Measurements from ENCODE around the gene SPINK8.
A peak's percentile ranks its signal among the peaks of the same experiment; 100 is the strongest.

Gene SPINK8

GRCh38 chr3:48305396-48305795, 28.1 kb downstream of the SPINK8 start:
- CTCF ChIA-PET: interaction anchor here (0.7 kb wide), 1 partner anchor 130 kb away, joined by 11 read pairs; no protein-coding TSS in a partner anchor
- DNase-seq (ENCODE audit: extremely low spot score): no peak
- POLR2A ChIA-PET: no interaction called here
- TF ChIP-seq SUZ12 (IDR thresholded peaks at IDR 0.05): no peak
- no peak for TF ChIP-seq LEF1 (IDR thresholded peaks at IDR 0.05; ENCODE audit: borderline replicate concordance)
- TF ChIP-seq ZNF384 (IDR thresholded peaks at IDR 0.05): no peak
- no peak for TF ChIP-seq FOXA1 (IDR thresholded peaks at IDR 0.05)
- no peak for TF ChIP-seq PKNOX1 (IDR thresholded peaks at IDR 0.05)
- TF ChIP-seq SP1 (IDR thresholded peaks at IDR 0.05): no peak
- TF ChIP-seq CTBP1 (IDR thresholded peaks at IDR 0.05; ENCODE audit: borderline replicate concordance): no peak
- TF ChIP-seq HDGF (IDR thresholded peaks at IDR 0.05; ENCODE audit: borderline replicate concordance): no peak
- TF ChIP-seq TARDBP (IDR thresholded peaks at IDR 0.05): no peak
- TF ChIP-seq BHLHE40 (IDR thresholded peaks at IDR 0.05; ENCODE audit: borderline replicate concordance): no peak
- TF ChIP-seq FOXM1 (IDR thresholded peaks at IDR 0.05; ENCODE audit: borderline replicate concordance): no peak
- no peak for TF ChIP-seq L3MBTL2 (conservative IDR thresholded peaks at IDR 0.05)
- no peak for TF ChIP-seq ARNT (IDR thresholded peaks at IDR 0.05)
- TF ChIP-seq NFRKB (IDR thresholded peaks at IDR 0.05): no peak
- TF ChIP-seq ELF4 (IDR thresholded peaks at IDR 0.05): no peak
- no peak for TF ChIP-seq FOXK2 (IDR thresholded peaks at IDR 0.05)

- TF ChIP-seq PKNOX1 (IDR thresholded peaks at IDR 0.05) (no peak), HDGF (IDR thresholded peaks at IDR 0.05; ENCODE audit: borderline replicate concordance) (no peak), SP1 (IDR thresholded peaks at IDR 0.05) (no peak), LEF1 (IDR thresholded peaks at IDR 0.05; ENCODE audit: borderline replicate concordance) (no peak), FOXK2 (IDR thresholded peaks at IDR 0.05) (no peak), FOXM1 (IDR thresholded peaks at IDR 0.05; ENCODE audit: borderline replicate concordance) (no peak), ZNF384 (IDR thresholded peaks at IDR 0.05) (no peak), ELF4 (IDR thresholded peaks at IDR 0.05) (no peak), ARNT (IDR thresholded peaks at IDR 0.05) (no peak), CTBP1 (IDR thresholded peaks at IDR 0.05; ENCODE audit: borderline replicate concordance) (no peak), TARDBP (IDR thresholded peaks at IDR 0.05) (no peak), BHLHE40 (IDR thresholded peaks at IDR 0.05; ENCODE audit: borderline replicate concordance) (no peak), L3MBTL2 (conservative IDR thresholded peaks at IDR 0.05) (no peak), SUZ12 (IDR thresholded peaks at IDR 0.05) (no peak), NFRKB (IDR thresholded peaks at IDR 0.05) (no peak)
- no peak for DNase-seq (ENCODE audit: extremely low spot score)
- ChIA-PET POLR2A (no interaction called here), CTCF (no interaction called here)
These were observed 30.4 kb downstream of the SPINK8 start for GRCh38 chr3:48303021-48303420.

- peak; percentile 32 for DNase-seq (ENCODE audit: extremely low spot score)
- TF ChIP-seq SUZ12 (IDR thresholded peaks at IDR 0.05) (no peak), FOXK2 (IDR thresholded peaks at IDR 0.05) (no peak), ZNF384 (IDR thresholded peaks at IDR 0.05) (no peak), HDGF (IDR thresholded peaks at IDR 0.05; ENCODE audit: borderline replicate concordance) (no peak), CTBP1 (IDR thresholded peaks at IDR 0.05; ENCODE audit: borderline replicate concordance) (no peak), ARNT (IDR thresholded peaks at IDR 0.05) (no peak), FOXM1 (IDR thresholded peaks at IDR 0.05; ENCODE audit: borderline replicate concordance) (no peak), BHLHE40 (IDR thresholded peaks at IDR 0.05; ENCODE audit: borderline replicate concordance) (no peak), SP1 (IDR thresholded peaks at IDR 0.05) (no peak), LEF1 (IDR thresholded peaks at IDR 0.05; ENCODE audit: borderline replicate concordance) (no peak), ELF4 (IDR thresholded peaks at IDR 0.05) (no peak), PKNOX1 (IDR thresholded peaks at IDR 0.05) (no peak), L3MBTL2 (conservative IDR thresholded peaks at IDR 0.05) (no peak), TARDBP (IDR thresholded peaks at IDR 0.05) (no peak), FOXA1 (IDR thresholded peaks at IDR 0.05) (no peak)
- POLR2A ChIA-PET: interaction anchor here (2.2 kb wide), 1 partner anchor 12 kb away, joined by 7 read pairs; no protein-coding TSS in a partner anchor
- CTCF ChIA-PET: no interaction called here
These were observed 31.7 kb downstream of the SPINK8 start for GRCh38 chr3:48301800-48302166.

- TF ChIP-seq FOXA1 (IDR thresholded peaks at IDR 0.05) (no peak), L3MBTL2 (conservative IDR thresholded peaks at IDR 0.05) (peak; percentile 99), TARDBP (IDR thresholded peaks at IDR 0.05) (peak; percentile 74)
- ChIA-PET POLR2A (interaction anchor here (1.2 to 2.2 kb wide), 3 partner anchors 11 to 114 kb away, joined by 5 to 7 read pairs (median 5); partner anchors contain the start of gene CDC25A), CTCF (interaction anchor here (0.6 to 1.2 kb wide), 2 partner anchors 135 to 1742 kb away, joined by 3 to 7 read pairs; no protein-coding TSS in a partner anchor)
- peak; percentile 93 for DNase-seq (ENCODE audit: extremely low spot score)
These were observed 32.3 kb downstream of the SPINK8 start, which contains the start of gene NME6 for GRCh38 chr3:48301020-48301799. TSS of gene NME6 (minus strand) at chr3:48301367.

GRCh38 chr3:48299746-48300712, 33.4 kb downstream of the SPINK8 start:
- DNase-seq (ENCODE audit: extremely low spot score): no peak
- TF ChIP-seq FOXA1 (IDR thresholded peaks at IDR 0.05): no peak
- peak; percentile 68 for TF ChIP-seq L3MBTL2 (conservative IDR thresholded peaks at IDR 0.05)
- TF ChIP-seq TARDBP (IDR thresholded peaks at IDR 0.05): no peak
- ChIA-PET CTCF (interaction anchor here (1.2 kb wide), 1 partner anchor 136 kb away, joined by 7 read pairs; no protein-coding TSS in a partner anchor), POLR2A (interaction anchor here (1.2 to 2.2 kb wide), 3 partner anchors 10 to 112 kb away, joined by 5 to 7 read pairs (median 5); partner anchors contain the start of gene CDC25A)

Measured in HEK293T (cell line).